Gastroesophageal sphincter (tissue), 4 donors: Measurements from ENCODE around the gene CYP26B1. TPM values are rescaled to one million over a fixed set of nuclear protein-coding genes. Genes with fewer than 3 reads are reported as not detected.

Source experiments
- ATAC-seq: fragments of 150-250 bp; one replicate; pipeline ENCODE4 v1.9.1; 2016; ENCODE audit warnings: mild to moderate bottlenecking, moderate library complexity
- H3K27ac ChIP-seq, 4 donors: fragments of 200-600 bp; sonication (generic) in 3 of 4; 1 replicate in 3 of 4; 2 replicates in 1 of 4; pipeline ENCODE4 v1.5.1; 2016 to 2019
- H3K27me3 ChIP-seq: fragments of 200-600 bp; sonication (generic); one replicate; pipeline ENCODE4 v1.5.1; 2019
- H3K36me3 ChIP-seq, 2 donors: fragments of 200-600 bp; sonication (generic); one replicate each; pipeline ENCODE4 v1.5.1; 2019; ENCODE audit warnings: control low read depth in 1 of 2
- H3K4me1 ChIP-seq, 3 donors: fragments of 200-600 bp; sonication (generic); 1 replicate in 2 of 3; 2 replicates in 1 of 3; pipeline ENCODE4 v1.5.1; 2016 to 2019; ENCODE audit warnings: control low read depth in 2 of 3
- H3K4me3 ChIP-seq, 2 donors: fragments of 200-600 bp; sonication (generic); one replicate each; pipeline ENCODE4 v1.5.1; 2019; ENCODE audit warnings: mild to moderate bottlenecking in 1 of 2, moderate library complexity in 1 of 2
- H3K9me3 ChIP-seq, 3 donors: fragments of 200-600 bp; sonication (generic); one replicate each; pipeline ENCODE4 v1.5.1; 2017 to 2019; ENCODE audit warnings: control low read depth in 2 of 3
- EP300 ChIP-seq: sonication (generic); formaldehyde crosslinking; IDR thresholded peaks from one replicate; pipeline ENCODE4 v1.6.1; 2017; ENCODE audit warnings: antibody characterized with exemption, mild to moderate bottlenecking
- POLR2A ChIP-seq, 2 donors: fragments of 450-650 bp; IDR thresholded peaks; one replicate each; pipeline ENCODE4 v1.6.1; 2017; ENCODE audit warnings: antibody characterized with exemption in 2 of 2, mild to moderate bottlenecking in 2 of 2, moderate library complexity in 1 of 2
- POLR2AphosphoS5 ChIP-seq: sonication (generic); formaldehyde crosslinking; IDR thresholded peaks from one replicate; pipeline ENCODE4 v1.6.1; 2017; ENCODE audit warnings: antibody characterized with exemption
- WGBS, 2 donors: methylation state at CpG; one replicate each; pipeline ENCODE4 v1.1.5; 2018; ENCODE audit warnings: low coverage in 1 of 2; 5-methylcytosine and 5-hydroxymethylcytosine counted together
- total RNA-seq, 4 donors: library from RNA; depleted of rRNA; stranded (reverse); fragments of >200 nt; gene quantifications; one replicate each; pipeline ENCODE4 v1.1.0, GENCODE V29; 2016
- TF ChIP-seq, protein P1 (sequence below), 4 experiments: fragments of 200-600 bp in 2 of 4; fragments of 450-650 bp in 2 of 4; sonication (generic) in 1 of 4; IDR thresholded peaks; one replicate each; pipeline ENCODE4 v1.5.1; 2017 to 2019; ENCODE audit warnings: antibody characterized with exemption in 4 of 4, mild to moderate bottlenecking in 2 of 4, moderate library complexity in 2 of 4

CYP26B1 gene
- total RNA-seq, 4 donors from 2014 or later = 0.47 to 4.0 (median 1.4) TPM

DNA sequence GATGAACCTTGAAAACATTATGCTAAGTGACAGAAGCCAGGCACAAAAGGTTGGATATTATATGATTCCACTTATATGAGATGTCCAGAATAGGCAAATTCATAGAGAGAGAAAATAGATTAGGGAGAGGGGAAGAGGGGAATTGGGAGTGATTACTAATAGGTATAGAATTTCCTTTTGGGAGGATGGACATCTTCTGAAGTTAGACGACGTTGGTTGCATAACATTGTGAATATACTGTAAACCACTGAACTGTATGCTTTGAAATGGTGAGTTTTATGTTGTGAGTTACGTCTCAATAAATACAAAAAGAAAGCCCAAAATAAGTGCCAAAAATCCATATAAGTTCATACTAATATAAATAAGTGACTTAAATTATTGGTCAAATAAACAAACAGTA is 18.6 kb upstream of the CYP26B1 start:
- Histone ChIP-seq H3K27ac (no peak overlapping the region), H3K4me1 (no peaks in the 10 kb centered on the region), H3K27me3 (no peaks in the 10 kb centered on the region), H3K36me3 (no peaks in the 10 kb centered on the region), H3K9me3 (no peaks in the 10 kb centered on the region), H3K4me3 (no peak overlapping the region)
- no peak for ATAC-seq
- TF ChIP-seq, protein P1, sequence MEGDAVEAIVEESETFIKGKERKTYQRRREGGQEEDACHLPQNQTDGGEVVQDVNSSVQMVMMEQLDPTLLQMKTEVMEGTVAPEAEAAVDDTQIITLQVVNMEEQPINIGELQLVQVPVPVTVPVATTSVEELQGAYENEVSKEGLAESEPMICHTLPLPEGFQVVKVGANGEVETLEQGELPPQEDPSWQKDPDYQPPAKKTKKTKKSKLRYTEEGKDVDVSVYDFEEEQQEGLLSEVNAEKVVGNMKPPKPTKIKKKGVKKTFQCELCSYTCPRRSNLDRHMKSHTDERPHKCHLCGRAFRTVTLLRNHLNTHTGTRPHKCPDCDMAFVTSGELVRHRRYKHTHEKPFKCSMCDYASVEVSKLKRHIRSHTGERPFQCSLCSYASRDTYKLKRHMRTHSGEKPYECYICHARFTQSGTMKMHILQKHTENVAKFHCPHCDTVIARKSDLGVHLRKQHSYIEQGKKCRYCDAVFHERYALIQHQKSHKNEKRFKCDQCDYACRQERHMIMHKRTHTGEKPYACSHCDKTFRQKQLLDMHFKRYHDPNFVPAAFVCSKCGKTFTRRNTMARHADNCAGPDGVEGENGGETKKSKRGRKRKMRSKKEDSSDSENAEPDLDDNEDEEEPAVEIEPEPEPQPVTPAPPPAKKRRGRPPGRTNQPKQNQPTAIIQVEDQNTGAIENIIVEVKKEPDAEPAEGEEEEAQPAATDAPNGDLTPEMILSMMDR (IDR thresholded peaks at IDR 0.05) = no peak
- TF ChIP-seq POLR2AphosphoS5 (no peak), EP300 (no peak), POLR2A (IDR thresholded peaks at IDR 0.05) (no peak)
- 71 to 84% methylated on average over 3 of the region's 3 CpGs for WGBS, 2 donors

DNA sequence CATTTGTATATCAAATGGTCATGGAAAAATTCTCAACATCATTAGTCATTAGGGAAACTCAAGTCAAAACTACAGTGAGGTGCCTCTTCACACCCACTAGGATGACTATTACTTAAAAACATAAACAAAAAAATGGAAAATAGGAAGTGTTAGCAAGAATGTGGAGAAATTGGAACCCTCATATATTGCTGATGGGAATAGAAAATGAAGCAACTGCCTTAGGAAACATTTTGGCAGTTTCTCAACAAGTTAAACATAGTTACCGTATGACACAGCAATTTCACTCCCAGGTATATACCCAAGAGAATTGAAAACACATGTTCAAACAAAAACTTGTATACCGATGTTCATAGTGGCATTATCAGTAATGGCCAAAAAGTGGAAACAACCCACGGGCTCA is 18.1 kb upstream of the CYP26B1 start:
- Histone ChIP-seq H3K36me3 (no peaks in the 10 kb centered on the region), H3K27me3 (no peaks in the 10 kb centered on the region), H3K4me3 (no peak overlapping the region), H3K4me1 (no peaks in the 10 kb centered on the region), H3K9me3 (no peaks in the 10 kb centered on the region), H3K27ac (no peak overlapping the region)
- WGBS, 2 donors = 72 to 87% methylated on average over 3 of the region's 3 CpGs
- no peak for TF ChIP-seq POLR2AphosphoS5
- no peak for TF ChIP-seq EP300
- no peak for TF ChIP-seq POLR2A (IDR thresholded peaks at IDR 0.05)
- TF ChIP-seq, protein P1 (IDR thresholded peaks at IDR 0.05) = no peak
- ATAC-seq = no peak

DNA sequence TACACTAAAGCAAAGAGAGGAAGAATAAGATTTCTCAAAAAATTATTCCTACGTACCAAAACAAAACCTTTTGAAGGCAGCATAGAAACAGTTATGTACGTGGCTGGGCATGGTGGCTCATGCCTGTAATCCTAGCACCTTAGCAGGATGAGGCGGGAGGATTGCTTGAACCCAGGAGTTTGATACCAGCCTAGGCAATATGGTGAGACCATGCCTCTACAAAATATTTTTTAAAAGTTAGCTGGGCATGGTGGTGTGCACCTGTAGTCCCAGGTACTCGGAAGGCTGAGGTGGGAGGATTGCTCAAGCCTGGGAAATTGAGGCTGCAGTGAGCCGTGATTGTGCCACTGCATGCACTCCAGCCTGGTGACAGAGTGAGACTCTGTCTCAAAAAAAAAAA is 14.9 kb upstream of the CYP26B1 start:
- TF ChIP-seq, protein P1 (IDR thresholded peaks at IDR 0.05) = no peak
- WGBS, 2 donors = 80 to 100% methylated on average over 2 to 4 of the region's 5 CpGs
- Histone ChIP-seq H3K9me3 (no peaks in the 10 kb centered on the region), H3K4me1 (no peaks in the 10 kb centered on the region), H3K4me3 (no peak overlapping the region), H3K27me3 (peaks cover 32% of the 10 kb centered on the region), H3K36me3 (no peaks in the 10 kb centered on the region), H3K27ac (no peak overlapping the region)
- ATAC-seq = no peak

DNA sequence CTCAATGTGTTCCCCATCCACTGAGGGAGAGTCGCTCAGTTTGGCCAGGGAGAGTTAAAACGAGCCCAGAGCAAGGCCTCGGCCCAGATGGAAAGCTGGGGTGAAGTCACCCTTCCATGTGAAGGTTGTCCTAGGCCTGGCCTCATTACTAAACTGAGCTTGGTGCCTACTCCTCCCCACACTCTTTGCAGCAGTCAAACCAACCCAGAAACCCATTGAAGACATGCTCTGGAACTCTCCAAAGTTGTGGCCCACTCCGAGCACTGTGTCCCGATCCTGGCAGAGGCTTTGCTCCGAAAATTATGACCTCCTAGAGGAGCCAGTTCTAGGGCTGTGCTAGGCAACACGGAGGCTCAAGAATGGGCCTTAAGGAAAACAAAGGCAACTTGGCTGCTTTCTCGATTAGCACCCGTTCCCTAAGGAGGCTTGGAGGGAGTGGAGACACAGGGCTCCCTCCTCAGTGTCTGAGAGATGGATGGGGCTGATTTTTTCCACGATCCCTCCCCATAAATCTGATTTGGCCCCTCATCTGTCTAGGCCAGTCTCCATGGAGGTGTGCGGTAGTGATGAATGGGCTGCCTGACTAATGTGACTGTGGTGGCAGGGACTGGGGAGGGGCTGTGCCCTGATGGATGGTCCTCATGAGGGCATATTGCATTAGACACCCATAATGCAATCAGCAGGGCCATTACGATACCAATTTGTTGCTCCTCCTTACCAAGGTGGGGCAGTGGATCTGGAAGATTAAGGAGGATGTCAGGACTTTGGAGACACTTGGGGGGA is 11.7 kb upstream of the CYP26B1 start:
- Histone ChIP-seq H3K9me3 (no peaks in the 10 kb centered on the region), H3K4me3 (no peak overlapping the region), H3K36me3 (no peaks in the 10 kb centered on the region), H3K4me1 (no peaks in the 10 kb centered on the region), H3K27me3 (peaks cover 62% of the 10 kb centered on the region), H3K27ac (no peak overlapping the region)
- TF ChIP-seq POLR2A (IDR thresholded peaks at IDR 0.05) (no peak), POLR2AphosphoS5 (no peak), EP300 (no peak)
- TF ChIP-seq, protein P1 (IDR thresholded peaks at IDR 0.05) = no peak
- no peak for ATAC-seq
- WGBS, 2 donors = 82 to 92% methylated on average over 6 to 10 of the region's 12 CpGs
